ENCODE measurements around the gene GNAI3. TPM values are rescaled to one million over a fixed set of nuclear protein-coding genes. Genes with fewer than 3 reads are reported as not detected.
A peak's percentile ranks its signal among the peaks of the same experiment; 100 is the strongest.

Gene GNAI3
- total RNA-seq, 1 donor from 2014 or later, result 16.3 TPM

GRCh38 chr1:109586055-109586454 is 37.6 kb downstream of the GNAI3 start:
- FAIRE-seq (no peak), DNase-seq (ENCODE audit: low spot score in 2 of 2) (no peak)

GRCh38 chr1:109589177-109589576 is 40.8 kb downstream of the GNAI3 start:
- DNase-seq (ENCODE audit: low spot score in 2 of 2), result no peak
- no peak for FAIRE-seq

- DNase-seq (ENCODE audit: low spot score in 2 of 2), result no peak
These were observed 41.3 kb downstream of the GNAI3 start for GRCh38 chr1:109589679-109590078.

DNA sequence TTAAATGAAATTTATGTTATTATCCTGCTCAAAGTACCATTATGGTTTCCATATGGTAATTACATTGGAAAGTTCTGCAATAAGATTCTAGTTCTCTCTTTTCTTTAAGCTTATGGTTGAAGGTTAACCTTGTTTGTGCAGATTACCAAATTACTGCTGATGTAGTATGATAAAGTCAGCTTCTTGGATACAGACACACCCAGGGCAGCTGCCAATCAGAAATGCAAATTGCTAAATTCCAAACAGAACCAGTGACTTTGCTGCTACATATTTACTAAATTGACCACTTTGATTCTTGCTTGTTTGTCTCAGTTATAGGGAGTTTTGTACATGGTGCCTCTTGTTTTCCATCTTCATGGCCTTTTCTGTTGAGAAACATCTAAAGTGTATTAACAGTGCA is 44.5 kb downstream of the GNAI3 start:
- no peak for DNase-seq (ENCODE audit: low spot score in 2 of 2)
- FAIRE-seq, result no peak

More at GRCh38 chr1:109589679-109590078, 41.3 kb downstream of the GNAI3 start:
- no peak for FAIRE-seq

GRCh38 chr1:109595531-109595930 is 47.1 kb downstream of the GNAI3 start:
- no peak for DNase-seq (ENCODE audit: low spot score in 2 of 2)
- FAIRE-seq, result no peak

- DNase-seq (ENCODE audit: low spot score in 2 of 2), result no peak
- FAIRE-seq, result no peak
These were observed 49.7 kb downstream of the GNAI3 start for GRCh38 chr1:109598156-109598555.

GRCh38 chr1:109598655-109599054 is 50.2 kb downstream of the GNAI3 start:
- DNase-seq (ENCODE audit: low spot score in 2 of 2) (no peak), FAIRE-seq (no peak)

- no peak for DNase-seq (ENCODE audit: low spot score in 2 of 2)
- no peak for FAIRE-seq
These were observed 54.8 kb downstream of the GNAI3 start for GRCh38 chr1:109603229-109603628.

DNA sequence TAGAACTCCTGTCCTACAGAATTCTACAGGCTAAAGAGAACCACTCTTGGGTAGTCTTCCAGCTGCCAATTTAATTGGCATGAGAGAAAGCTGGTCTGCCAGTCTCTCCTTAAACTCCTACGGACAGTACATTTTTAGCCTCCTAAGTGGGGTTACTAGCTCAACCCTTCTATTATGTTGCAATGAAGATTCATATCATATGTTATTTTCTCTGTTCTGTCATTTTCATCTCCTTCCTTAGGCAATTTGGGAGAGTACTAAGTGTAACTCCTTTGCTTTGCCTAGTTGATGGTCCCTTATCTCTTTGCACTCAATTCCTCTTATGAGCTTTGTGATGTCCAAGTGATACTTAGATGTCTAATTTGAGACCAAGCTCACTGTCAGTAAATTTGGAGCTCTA is 57.0 kb downstream of the GNAI3 start:
- FAIRE-seq (no peak), DNase-seq (ENCODE audit: low spot score in 2 of 2) (no peak)

- FAIRE-seq, result no peak
These were observed 61.5 kb downstream of the GNAI3 start for GRCh38 chr1:109609881-109610280.

DNA sequence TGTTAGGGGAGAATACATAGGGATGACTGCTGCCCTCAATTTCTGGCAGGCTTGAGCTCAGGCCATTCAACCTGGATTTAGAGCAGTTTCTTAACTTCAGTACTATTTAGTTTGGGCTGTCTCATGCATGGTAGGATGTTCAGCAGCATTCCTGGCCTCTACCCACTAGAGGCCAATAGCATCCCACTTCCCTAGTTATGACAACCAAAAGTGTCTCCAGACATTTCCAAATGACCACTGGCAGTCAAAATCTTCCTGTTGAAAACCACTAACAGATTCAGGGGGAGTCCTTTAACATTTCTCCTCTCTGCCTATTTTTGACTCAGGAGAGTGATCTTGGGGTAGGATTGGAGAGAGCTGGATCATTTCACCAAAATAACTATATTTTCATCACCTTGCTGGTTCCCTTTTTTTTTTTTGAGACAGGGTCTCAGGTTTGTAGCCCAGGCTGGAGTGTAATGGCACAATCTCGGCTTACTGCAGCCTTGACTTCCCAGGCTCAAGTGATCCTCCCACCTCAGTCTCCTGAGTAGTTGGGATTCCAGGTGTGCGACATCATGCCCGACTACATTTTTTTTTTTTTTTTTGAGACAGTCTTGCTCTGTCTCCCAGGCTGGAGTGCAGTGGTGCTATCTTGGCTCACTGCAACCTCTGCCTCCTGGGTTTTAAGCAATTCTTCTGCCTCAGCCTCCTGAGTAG is 62.3 kb downstream of the GNAI3 start:
- no peak for FAIRE-seq
- DNase-seq (ENCODE audit: low spot score in 2 of 2), result no peak

More at GRCh38 chr1:109609881-109610280, 61.5 kb downstream of the GNAI3 start:
- no peak for DNase-seq (ENCODE audit: low spot score in 2 of 2)

DNA sequence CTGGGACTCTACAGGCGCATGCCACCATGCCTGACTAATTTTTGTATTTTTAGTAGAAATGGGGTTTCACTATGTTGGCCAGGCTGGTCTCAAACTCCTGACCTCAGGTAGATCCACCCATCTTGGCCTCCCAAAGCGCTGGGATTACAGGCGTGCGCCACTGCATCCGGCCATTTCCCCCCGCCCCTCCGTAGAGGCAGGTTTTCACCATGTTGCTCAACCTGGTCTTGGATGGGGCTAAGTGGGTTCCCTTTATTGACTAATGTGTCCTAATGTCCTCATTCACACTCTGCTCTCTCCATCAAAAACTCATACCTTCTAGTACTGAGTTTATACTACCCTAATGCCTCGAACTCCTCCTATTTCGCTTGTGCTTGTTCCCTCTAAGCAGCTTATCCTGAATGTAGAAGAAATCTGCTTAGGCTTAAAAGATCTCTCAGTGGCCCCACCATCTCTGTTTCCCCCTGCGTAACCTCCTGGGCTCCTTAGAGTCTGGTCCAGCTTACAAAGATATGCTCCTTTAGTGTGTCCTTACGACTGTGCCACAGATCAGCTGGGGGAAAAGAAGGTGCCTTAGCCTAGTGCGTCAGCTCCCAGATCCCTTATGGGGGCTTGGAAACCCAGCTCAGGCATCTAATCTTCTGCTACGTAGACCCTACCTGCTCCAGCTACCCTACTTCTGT is 63.0 kb downstream of the GNAI3 start:
- no peak for FAIRE-seq
- DNase-seq (ENCODE audit: low spot score in 2 of 2), result no peak

DNA sequence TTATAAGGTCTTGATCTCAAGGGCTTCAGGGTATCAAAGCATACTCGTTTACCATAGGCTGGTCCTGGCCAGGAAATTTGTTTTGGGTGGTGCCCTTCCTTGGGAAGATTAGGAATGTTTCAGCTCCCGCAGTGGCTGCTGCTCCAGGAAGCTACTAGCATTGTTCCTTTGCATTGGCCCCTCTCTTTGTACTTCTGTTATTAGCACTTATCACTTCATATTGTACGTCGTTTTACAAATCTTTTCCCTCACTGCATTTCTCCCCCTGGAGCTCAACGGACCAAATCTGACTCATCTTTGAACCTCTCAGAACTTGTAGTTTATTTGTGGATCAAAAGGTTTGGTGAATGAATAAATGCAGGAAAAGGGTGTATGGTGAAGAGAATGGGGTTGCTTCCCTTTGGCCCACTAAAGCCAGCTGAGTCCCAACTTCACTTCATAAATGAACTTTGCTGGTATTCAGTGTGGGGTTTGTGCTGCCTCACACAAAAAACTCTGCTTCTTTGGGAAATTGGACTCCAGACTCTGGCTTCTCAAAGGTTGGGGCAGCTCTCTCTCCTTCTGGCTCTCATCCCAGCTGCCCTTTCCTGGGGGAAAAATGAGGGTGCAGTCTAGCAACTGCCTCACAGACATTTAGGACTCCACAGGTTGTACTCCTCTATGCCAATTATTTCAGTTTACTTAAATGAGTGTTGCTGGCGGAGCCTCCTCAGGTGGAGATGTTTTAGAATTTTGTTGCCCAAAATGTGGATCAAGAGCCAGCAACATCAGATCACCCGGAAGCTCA is 65.1 kb downstream of the GNAI3 start:
- FAIRE-seq (no peak), DNase-seq (ENCODE audit: low spot score in 2 of 2) (no peak)

- DNase-seq (ENCODE audit: low spot score in 2 of 2) (no peak), FAIRE-seq (no peak)
These were observed 67.5 kb downstream of the GNAI3 start for GRCh38 chr1:109615879-109616278.

GRCh38 chr1:109616391-109616790 is 68.0 kb downstream of the GNAI3 start:
- FAIRE-seq (no peak), DNase-seq (ENCODE audit: low spot score in 2 of 2) (no peak)

GRCh38 chr1:109617291-109617801 is 68.9 kb downstream of the GNAI3 start:
- DNase-seq (ENCODE audit: low spot score in 2 of 2) (peak in 1 of 2 donors; percentile 21), FAIRE-seq (no peak)

GRCh38 chr1:109618661-109619575 is 70.5 kb downstream of the GNAI3 start:
- FAIRE-seq (no peak), DNase-seq (ENCODE audit: low spot score in 2 of 2) (no peak)

DNA sequence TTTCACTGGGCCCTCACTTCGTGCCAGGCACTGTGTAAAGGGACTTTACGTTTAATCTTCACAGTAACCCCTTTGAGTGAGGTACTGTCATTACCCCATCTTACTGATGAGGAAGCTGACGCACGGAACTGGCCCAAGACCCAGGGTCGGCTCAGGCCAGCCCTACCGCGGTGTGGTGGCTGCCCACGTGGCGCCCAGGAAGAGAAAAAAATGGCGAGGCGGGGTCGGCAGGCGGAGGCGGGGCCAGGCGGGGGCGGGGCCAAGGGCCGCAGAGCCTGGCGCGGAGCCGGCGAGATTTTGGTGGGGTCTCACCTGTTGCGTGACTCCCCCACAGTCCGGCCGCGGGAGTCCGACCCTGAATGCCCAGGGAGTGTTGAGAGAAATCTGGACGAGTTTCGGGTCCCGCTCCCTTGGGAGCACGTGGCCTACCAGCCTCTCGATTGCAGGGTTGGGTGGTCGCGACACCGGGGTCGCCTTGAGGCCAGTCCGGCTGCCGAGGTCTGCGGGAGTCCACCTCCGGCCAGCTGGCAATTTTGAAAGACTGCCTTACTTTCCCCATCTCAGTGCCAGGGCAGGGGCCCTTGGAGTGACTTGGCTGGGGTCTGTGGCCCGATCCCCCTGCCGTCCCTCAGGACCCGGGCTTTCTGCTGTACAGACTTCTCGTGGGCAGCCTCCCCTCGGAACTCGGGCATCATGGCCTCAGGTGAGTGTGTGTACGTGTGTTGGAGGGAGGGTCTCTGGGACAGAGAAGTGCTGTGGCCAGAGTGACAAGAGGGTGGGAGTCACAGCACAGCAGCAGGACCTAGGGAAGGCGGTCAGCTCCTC is 71.4 kb downstream of the GNAI3 start, which contains the start of the genes AMPD2 and GNAT2:
AMPD2 (plus strand) TSS at position 262 of the 825 bp plus-strand sequence. CDS start 1,339 bp downstream, outside the sequence.
GNAT2 (minus strand) TSS at position 41 of the 825 bp plus-strand sequence. CDS start 6,746 bp downstream, outside the sequence.
- DNase-seq (ENCODE audit: low spot score in 2 of 2), result peak in 1 of 2 donors; percentile 76
- no peak for FAIRE-seq

GRCh38 chr1:109620401-109620791 is 72.0 kb downstream of the GNAI3 start:
- DNase-seq (ENCODE audit: low spot score in 2 of 2) (peak; percentile 62 to 70), FAIRE-seq (no peak)
